Hindlimb muscle (tissue), 1 donor: ENCODE results near the gene RSAD2. TPM values are rescaled to one million over a fixed set of nuclear protein-coding genes. Genes with fewer than 3 reads are reported as not detected.
"Not testable (repeated sequence)": the region's sequence is repeated elsewhere in the genome, so short reads cannot be mapped to it uniquely, and the experiment has no call there.

Experiments used
- DNase-seq: peaks from one replicate; pipeline ENCODE4 v3.0.0-alpha.2; 2013
- polyA plus RNA-seq: library from polyadenylated mRNA; unstranded; fragments of 120-200 nt; gene quantifications from one replicate; pipeline ENCODE4 v1.2.1, GENCODE V29; 2013; ENCODE audit not compliant: insufficient read length

The RSAD2 gene
- 4.1 TPM for polyA plus RNA-seq

DNA sequence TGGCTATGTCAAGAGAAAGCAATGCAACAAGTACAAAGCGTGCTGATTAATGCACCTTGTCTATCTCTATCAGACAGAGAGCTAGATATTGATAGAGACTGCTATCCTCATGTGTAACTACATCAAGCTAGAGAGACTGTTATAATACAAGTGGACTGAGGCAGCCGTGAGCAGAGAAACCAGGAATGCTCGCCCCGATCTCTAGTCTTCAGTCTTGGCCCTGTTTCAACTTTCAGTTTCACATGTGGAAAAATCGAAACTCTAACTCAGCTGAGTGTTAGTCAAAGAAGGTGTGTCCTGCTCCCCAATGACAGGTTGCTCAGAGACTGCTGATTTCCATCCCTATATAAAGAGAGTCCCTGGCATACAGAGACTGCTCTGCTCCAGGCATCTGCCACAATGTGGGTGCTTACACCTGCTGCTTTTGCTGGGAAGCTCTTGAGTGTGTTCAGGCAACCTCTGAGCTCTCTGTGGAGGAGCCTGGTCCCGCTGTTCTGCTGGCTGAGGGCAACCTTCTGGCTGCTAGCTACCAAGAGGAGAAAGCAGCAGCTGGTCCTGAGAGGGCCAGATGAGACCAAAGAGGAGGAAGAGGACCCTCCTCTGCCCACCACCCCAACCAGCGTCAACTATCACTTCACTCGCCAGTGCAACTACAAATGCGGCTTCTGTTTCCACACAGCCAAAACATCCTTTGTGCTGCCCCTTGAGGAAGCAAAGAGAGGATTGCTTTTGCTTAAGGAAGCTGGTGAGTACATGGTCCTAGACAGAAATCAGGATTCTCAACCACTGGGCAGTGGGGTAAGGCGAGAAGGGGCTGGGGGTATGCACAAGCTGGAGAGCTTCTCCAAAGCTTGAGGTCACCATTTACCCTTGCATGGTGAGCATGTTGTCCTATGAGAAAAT, at the start of gene RSAD2:
RSAD2 (plus strand) TSS at position 376 of the 903 bp plus-strand sequence; CDS start at position 400, 24 bp downstream.
- DNase-seq: peak; percentile 74

- DNase-seq: peak; percentile 45
Observed at GRCh38 chr2:6828299-6828584, 49.3 kb upstream of the RSAD2 start.

- no peak for DNase-seq
Observed at GRCh38 chr2:6831229-6831628, 46.3 kb upstream of the RSAD2 start.

GRCh38 chr2:6832596-6833299, 44.8 kb upstream of the RSAD2 start:
- no peak for DNase-seq

- no peak for DNase-seq
Observed at GRCh38 chr2:6833300-6833604, 44.3 kb upstream of the RSAD2 start.

- no peak for DNase-seq
Observed at GRCh38 chr2:6834163-6834562, 43.4 kb upstream of the RSAD2 start.

GRCh38 chr2:6835467-6835866, 42.1 kb upstream of the RSAD2 start:
- DNase-seq: no peak

GRCh38 chr2:6838673-6839319, 38.8 kb upstream of the RSAD2 start:
- no peak for DNase-seq

DNA sequence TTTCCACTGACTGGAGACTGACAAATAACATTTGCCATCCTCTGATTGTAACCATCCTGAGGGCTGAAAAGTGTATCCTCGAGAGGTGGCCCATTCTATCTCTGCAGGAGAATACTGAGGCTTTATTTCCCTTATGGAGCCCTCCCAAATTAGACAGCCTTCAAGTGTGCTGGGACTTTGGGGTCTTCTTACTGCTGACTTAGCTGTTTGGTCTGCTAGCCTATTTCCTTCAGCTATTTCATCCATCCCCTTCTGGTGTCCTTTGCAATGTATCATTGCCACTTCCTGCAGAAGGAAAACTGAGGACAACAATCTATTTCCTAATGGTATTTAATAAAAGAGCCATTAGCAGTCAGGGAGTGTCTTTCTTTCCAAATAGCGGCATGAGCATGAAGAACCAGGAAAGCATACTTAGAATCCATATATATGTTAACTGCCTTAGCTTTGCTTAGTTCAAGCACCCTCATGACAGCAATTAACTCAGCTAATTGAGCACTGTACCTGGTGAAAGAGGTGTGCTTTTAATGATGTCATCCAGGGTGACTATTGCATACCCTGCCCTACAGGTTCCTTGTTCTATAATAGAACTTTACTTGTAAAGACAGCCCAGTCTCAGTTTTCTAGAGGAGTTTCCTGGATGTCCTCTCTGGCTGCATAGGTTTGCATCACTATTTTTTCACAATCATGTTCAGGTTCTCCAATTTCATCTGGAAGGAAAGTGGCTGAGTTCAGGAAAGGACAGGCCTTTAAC, 35.9 kb upstream of the RSAD2 start:
- DNase-seq: no peak

DNA sequence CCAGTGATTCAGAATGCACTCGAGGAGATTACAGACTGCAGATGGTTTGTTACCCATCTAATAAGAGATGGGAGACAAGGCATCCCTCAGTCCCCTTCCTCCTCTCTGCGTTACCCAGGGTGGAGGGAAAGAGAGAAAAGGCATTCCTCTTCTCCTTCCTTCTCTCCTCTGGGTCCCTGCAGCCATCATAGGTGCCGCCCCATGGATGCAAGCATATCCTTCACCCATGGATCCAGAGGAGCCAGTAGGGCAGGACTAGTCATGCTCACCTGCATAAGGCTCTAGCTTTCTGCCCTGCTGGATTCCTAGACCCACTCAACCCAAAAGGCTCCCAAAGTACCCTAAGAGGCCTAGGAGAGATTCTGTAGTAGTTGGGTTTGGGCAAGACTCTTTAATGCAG, 32.3 kb upstream of the RSAD2 start:
- no peak for DNase-seq

GRCh38 chr2:6845903-6846302, 31.7 kb upstream of the RSAD2 start:
- no peak for DNase-seq

DNA sequence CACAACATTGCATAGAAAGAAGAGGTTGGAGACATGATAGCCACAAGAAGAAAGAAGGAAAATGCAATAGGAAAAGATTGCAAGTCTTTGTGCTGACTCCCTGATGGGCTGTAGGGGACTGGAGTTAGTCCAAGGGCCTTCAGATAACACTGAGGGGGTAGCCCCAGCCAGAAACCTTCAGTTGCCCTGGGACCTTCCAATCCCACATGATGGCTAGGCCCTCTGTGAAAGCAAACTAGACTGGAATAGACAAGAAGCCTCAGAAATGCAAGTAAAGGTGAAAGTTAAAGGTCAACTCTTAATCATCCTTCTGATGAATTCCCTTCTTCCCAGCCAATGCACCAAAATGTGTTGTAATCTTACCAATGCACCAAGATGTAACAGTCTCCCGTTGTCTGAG, 31.0 kb upstream of the RSAD2 start:
- DNase-seq: no peak

DNA sequence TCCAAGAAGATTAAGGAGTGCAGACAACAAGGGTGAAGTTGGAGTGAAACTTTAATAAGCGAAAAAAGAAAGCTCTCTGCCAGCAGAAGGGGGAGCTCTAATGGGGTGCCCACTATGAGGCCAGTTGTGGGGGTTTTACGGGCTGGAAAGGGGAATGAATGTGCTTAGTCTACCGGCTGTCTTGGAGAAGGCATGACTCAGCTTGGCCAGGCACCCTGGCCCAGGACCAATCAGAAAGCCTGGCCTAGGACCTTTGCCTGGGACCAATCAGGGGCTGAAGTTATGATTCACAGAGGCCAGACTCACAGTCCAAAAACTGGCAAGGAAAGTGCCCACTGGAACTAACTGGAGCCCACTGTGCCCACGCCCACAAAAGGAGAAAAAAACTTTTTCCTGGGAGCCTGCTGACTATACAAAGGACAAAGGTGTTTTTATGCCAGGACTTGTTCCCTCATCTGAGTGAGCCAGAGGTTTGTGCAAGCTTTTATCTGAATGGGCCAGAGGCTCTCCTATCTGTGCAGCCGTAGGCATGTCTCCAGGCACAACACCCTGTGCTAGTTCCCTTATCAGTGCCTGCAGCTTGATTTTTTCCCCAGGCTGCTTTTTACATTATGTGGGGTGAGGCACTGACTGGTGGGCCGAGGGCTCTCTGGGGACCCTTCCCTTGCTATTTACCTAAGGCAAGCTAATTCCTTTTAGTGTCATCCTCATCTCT, 30.5 kb upstream of the RSAD2 start:
- no peak for DNase-seq

DNA sequence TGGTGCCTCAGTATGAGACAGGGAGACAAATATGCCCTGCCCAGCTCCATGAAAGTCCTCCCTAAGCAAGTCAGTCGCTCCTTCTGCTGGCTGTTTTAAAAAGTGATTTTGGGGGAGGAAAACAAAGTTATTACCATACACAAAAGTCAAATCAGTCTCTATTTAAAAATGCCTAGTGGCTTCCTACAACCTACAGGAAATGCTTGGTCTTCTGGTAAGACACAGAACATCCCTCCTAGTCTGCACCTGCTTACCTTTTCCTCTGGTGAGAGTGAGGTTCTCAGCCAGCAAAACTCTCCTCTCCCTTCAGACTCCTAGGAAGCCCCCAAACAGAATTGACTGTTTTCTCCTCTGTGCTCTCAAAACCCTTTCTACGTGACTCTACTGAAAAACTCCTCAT, 25.4 kb upstream of the RSAD2 start:
- no peak for DNase-seq

DNA sequence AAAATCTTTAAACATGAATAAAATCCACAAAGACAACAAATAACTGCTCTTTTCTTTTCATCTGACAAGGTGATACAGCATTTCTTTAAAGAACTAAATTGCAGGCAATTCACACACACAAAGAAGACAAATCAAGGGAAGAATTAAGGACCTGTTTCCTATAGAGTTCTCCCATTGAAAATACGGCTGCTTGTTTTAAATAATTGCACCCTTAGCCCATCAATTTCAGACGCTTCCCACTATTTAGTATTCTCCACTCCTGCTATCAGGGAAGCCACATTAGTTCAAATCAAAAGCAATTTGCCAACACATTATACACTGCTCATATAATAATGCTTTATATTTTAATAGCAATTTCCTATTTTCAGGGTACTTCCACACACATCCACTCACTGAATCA, 23.2 kb upstream of the RSAD2 start:
- DNase-seq: no peak

- DNase-seq: no peak
Observed at GRCh38 chr2:6855860-6856547, 21.6 kb upstream of the RSAD2 start.

GRCh38 chr2:6856548-6856920, 21.0 kb upstream of the RSAD2 start:
- DNase-seq: no peak

DNA sequence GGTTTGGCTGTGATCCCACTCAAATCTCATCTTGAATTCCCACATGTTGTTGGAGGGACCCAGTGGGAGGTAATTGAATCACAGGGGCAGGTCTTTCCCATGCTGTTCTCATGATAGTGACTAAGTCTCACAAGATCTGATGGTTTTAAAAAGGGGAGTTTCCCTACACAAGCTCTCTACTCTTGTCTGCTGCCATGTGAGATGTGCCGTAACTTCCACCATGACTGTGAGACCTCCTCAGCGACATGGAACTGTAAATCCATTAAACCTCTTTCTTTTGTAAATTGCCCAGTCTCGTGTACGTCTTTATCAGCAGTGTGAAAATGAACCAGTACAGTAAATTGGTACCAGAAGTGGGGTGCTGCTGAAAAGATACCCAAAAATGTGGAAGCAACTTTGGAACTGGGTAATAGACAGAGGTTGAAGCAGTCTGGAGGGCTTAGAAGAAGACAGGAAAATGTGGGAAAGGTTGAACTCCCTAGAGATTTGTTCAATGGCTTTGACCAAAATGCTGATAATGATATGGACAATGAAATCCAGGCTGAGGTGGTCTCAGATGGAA, 19.0 kb upstream of the RSAD2 start:
- DNase-seq: not testable (repeated sequence)

DNA sequence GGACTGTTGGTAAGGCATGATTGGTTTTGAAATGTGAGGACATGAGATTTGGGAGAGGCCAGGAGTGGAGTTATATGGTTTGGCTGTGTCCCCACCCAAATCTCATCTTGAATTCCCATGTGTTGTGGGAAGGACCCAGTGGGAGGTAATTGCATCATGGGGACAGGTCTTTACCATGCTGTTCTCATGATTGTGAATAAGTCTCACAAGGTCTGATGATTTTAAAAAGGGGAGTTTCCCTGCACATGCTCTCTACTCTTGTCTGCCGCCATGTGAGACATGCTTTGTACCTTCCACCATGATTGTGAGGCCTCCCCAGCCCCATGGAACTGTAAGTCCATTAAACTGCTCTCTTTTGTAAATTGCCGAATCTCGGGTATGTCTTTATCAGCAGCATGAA, 17.3 kb upstream of the RSAD2 start:
- no peak for DNase-seq

- DNase-seq: no peak
Observed at GRCh38 chr2:6863792-6864191, 13.8 kb upstream of the RSAD2 start.

GRCh38 chr2:6864231-6864754, 13.3 kb upstream of the RSAD2 start:
- DNase-seq: no peak
